IgD-negative memory B cell (primary cell): ENCODE data around the gene CES5A. TPM values are rescaled to one million over a fixed set of nuclear protein-coding genes. Genes with fewer than 3 reads are reported as not detected.
"Not testable (repeated sequence)": the region's sequence is repeated elsewhere in the genome, so short reads cannot be mapped to it uniquely, and the experiment has no call there.

Experiments used
- H3K27ac Mint-ChIP-seq, 3 donors: one replicate each; pipeline ENCODE4 v1.8.0; 2020 to 2022; ENCODE audit warnings: mild to moderate bottlenecking in 3 of 3, mixed read lengths in 3 of 3, moderate library complexity in 1 of 3
- H3K27me3 Mint-ChIP-seq: one replicate; pipeline ENCODE4 v1.8.0; 2021; ENCODE audit warnings: mixed read lengths
- H3K36me3 Mint-ChIP-seq: one replicate; pipeline ENCODE4 v1.8.0; 2020; ENCODE audit warnings: mild to moderate bottlenecking, mixed read lengths
- H3K4me1 Mint-ChIP-seq, 3 donors: one replicate each; pipeline ENCODE4 v1.8.0; 2020 to 2022; ENCODE audit warnings: mixed read lengths in 3 of 3, mild to moderate bottlenecking in 1 of 3
- H3K4me3 Mint-ChIP-seq, 4 donors: one replicate each; pipeline ENCODE4 v1.8.0; 2020 to 2022; ENCODE audit warnings: mild to moderate bottlenecking in 4 of 4, mixed read lengths in 4 of 4, moderate library complexity in 3 of 4
- H3K9me3 Mint-ChIP-seq, 3 donors: one replicate each; pipeline ENCODE4 v1.8.0; 2020 to 2021; ENCODE audit warnings: mixed read lengths in 3 of 3, mild to moderate bottlenecking in 1 of 3
- polyA plus RNA-seq: library from polyadenylated mRNA; unstranded; fragments of 300-500 nt; fragmentation: Illumina TruSeq; gene quantifications from one replicate; pipeline ENCODE4 v1.2.3, GENCODE V29; 2021

The CES5A gene, protein sequence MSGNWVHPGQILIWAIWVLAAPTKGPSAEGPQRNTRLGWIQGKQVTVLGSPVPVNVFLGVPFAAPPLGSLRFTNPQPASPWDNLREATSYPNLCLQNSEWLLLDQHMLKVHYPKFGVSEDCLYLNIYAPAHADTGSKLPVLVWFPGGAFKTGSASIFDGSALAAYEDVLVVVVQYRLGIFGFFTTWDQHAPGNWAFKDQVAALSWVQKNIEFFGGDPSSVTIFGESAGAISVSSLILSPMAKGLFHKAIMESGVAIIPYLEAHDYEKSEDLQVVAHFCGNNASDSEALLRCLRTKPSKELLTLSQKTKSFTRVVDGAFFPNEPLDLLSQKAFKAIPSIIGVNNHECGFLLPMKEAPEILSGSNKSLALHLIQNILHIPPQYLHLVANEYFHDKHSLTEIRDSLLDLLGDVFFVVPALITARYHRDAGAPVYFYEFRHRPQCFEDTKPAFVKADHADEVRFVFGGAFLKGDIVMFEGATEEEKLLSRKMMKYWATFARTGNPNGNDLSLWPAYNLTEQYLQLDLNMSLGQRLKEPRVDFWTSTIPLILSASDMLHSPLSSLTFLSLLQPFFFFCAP
- not detected for polyA plus RNA-seq

DNA sequence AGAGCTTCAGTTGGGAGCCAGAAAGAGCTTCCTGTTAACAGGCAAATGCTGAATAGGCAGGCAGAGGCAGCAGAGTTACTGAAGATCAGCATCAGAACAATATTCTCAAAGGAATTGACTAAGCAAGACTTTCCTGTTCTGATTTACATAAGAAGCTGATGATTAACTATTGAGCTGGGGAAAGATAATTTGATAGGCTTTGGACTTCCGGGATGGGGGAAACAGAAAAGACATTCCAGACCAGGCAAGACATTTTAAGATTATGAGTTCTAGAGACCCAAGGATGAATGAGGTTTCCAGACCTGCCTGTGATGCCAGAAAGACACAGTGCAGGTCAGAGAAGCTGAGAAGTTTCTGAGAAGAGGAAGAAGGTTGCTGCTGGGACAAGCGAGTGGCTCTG is at the start of gene CES5A:
CES5A (minus strand) TSS at position 101 of the 400 bp plus-strand sequence. CDS start 152 bp downstream, outside the sequence.
- H3K36me3 Mint-ChIP-seq = no peaks in the 10 kb centered on the region
- H3K27ac Mint-ChIP-seq = no peak within 1 kb of the TSS
- peaks cover 9% of the 10 kb centered on the region for H3K27me3 Mint-ChIP-seq
- H3K4me3 Mint-ChIP-seq = no peak within 1 kb of the TSS
- peaks cover 0 to 3% (median 0%) of the 10 kb centered on the region in 3 donors for H3K4me1 Mint-ChIP-seq
- peaks cover 0 to 2% (median 0%) of the 10 kb centered on the region in 3 donors for H3K9me3 Mint-ChIP-seq

DNA sequence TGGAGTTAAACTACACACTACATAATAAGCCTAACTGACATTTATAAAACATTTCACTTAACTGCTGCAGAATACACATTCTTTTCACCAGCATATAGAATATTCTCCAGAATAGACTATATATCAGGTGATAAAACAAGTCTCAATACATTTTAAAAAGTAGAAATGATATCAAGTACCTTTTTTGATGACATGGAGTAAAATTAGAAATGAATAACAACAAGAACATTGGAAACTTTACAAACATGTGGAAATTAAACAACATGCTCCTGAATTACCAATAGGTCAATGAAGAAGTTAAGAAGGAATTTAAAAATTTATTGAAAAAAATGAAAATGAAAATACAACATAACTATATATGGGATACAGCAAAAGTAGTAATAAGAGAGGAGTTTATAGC is 47.5 kb upstream of the CES5A start:
- peaks cover 0 to 2% (median 0%) of the 10 kb centered on the region in 3 donors for H3K4me1 Mint-ChIP-seq
- H3K36me3 Mint-ChIP-seq = no peaks in the 10 kb centered on the region
- no peak overlapping the region for H3K27ac Mint-ChIP-seq
- H3K27me3 Mint-ChIP-seq = peaks cover 18% of the 10 kb centered on the region
- H3K9me3 Mint-ChIP-seq = peaks cover 2 to 11% (median 9%) of the 10 kb centered on the region in 3 donors
- no peak overlapping the region for H3K4me3 Mint-ChIP-seq

DNA sequence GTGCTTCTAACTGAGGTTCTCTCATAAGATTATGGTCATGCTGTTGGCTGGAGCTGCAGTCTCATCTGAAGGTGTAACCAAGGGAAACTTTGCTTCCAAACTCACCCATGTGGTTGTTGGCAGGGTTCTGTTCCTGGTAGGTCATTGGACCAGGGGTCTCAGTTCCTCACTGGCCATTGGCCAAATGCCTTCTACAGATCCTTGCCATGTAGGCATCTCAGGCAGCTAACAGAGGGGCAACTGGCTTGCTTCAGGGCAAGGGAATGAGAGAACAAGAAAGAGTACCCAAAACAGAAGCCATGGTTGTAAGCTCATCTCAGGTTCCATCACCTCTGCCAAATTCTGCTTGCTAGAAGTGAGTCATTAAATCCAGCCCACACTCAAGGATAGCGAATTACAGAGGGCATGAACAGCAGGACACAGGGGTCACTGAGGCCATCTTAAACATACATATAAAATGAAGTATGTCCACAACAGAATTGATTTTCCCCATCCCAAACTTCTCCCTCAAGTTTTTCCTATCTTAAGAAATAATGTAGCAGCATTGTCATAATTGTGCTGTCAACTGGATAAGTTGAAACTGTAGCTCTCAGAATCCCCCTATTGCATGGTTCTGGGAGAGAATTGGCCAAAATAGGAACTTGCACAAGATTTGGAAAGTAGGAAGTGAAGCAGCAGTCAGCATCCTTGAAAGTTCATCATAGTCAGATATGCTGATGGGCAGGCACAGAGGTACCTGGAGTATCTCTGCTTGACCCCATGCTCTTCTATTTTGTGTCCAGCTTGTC is 42.4 kb upstream of the CES5A start:
- peaks cover 17% of the 10 kb centered on the region for H3K27me3 Mint-ChIP-seq
- H3K27ac Mint-ChIP-seq = no peak overlapping the region
- peaks cover 2 to 9% (median 9%) of the 10 kb centered on the region in 3 donors for H3K9me3 Mint-ChIP-seq
- H3K4me1 Mint-ChIP-seq = no peaks in the 10 kb centered on the region
- no peak overlapping the region for H3K4me3 Mint-ChIP-seq
- peaks cover 2% of the 10 kb centered on the region for H3K36me3 Mint-ChIP-seq

DNA sequence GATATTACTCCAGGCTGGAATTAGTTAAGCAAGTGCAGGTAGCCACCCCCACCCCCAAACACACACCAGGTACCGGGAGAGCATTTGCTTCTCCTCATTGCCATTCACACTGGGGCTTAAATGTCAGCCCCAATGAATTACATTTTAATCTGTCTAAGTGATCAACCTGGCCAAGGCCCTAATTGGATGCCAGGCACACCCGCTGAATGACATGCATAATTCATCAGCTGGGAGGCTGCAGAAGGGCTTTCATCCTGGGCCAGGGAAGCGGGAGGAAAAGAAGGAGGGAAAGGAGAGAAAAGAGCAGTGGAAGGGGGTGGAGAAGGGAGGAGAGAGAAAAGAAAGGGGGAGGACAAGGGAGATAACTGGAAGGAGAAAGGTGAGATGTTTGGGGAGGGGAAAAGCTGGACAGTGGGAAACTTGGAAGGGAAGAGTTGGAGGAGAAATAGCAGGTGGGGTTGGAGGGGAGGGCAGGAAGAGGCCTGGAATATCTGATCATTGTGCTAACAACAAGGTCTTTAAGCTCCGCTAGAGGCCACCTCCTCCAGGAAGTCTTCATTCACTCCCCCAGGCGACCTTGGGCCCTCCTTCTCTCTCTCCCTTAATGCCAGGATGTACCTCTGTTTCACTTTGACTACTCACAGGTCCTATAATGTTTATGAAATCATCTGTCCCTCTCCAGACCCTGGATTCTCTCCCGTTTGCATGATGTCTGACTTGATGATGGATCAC is 40.1 kb upstream of the CES5A start:
- Mint-ChIP-seq H3K4me1 (no peaks in the 10 kb centered on the region), H3K4me3 (no peak overlapping the region), H3K9me3 (peaks cover 0 to 7% (median 2%) of the 10 kb centered on the region in 3 donors), H3K27me3 (peaks cover 19% of the 10 kb centered on the region), H3K36me3 (peaks cover 2% of the 10 kb centered on the region), H3K27ac (no peak overlapping the region)

DNA sequence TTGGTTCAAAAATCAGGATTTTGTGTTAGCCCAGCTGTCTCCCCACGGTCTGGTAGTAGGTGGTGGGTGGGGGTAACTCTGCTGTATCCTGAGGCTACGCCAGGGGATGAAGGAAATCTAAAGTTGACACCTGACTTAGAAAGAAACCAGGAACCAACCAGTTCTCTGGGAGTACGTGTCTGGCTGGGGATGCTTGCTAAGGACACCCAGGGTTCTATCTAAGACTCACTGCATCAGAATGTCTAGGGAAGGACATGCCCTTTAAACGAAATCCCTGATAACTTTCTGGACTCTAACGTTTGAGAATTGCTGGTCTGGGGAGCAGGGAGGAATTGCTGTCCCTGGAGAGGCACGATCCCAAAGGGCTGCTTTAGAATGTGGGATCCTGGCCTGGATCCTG is 39.2 kb upstream of the CES5A start:
- Mint-ChIP-seq H3K4me1 (no peaks in the 10 kb centered on the region), H3K9me3 (peaks cover 0 to 7% (median 2%) of the 10 kb centered on the region in 3 donors), H3K27me3 (peaks cover 20% of the 10 kb centered on the region), H3K4me3 (no peak overlapping the region), H3K36me3 (peaks cover 2% of the 10 kb centered on the region), H3K27ac (peak overlapping the region in 1 of 3 donors; percentile 5)

DNA sequence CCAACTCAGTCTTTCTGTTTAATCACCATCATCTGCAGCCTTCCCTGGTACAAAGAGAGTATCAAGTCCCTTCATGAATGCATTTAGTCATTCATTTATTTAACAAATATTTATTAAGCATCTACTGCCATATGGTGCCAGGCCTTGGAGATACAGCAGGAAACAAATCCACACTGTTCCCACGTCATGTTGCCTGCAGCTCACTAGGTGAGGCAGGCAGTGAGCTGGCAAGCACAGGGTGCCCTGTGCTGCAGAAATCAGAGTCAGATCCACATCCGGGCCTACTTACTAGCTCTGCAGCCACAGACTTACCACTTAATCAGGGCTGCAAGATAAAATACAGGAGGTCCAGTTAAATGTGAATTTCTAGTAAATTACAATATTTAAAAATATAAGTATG is 38.5 kb upstream of the CES5A start:
- no peak overlapping the region for H3K4me3 Mint-ChIP-seq
- peaks cover 2% of the 10 kb centered on the region for H3K36me3 Mint-ChIP-seq
- H3K4me1 Mint-ChIP-seq = no peaks in the 10 kb centered on the region
- peaks cover 0 to 7% (median 2%) of the 10 kb centered on the region in 3 donors for H3K9me3 Mint-ChIP-seq
- H3K27ac Mint-ChIP-seq = no peak overlapping the region
- H3K27me3 Mint-ChIP-seq = peaks cover 17% of the 10 kb centered on the region

DNA sequence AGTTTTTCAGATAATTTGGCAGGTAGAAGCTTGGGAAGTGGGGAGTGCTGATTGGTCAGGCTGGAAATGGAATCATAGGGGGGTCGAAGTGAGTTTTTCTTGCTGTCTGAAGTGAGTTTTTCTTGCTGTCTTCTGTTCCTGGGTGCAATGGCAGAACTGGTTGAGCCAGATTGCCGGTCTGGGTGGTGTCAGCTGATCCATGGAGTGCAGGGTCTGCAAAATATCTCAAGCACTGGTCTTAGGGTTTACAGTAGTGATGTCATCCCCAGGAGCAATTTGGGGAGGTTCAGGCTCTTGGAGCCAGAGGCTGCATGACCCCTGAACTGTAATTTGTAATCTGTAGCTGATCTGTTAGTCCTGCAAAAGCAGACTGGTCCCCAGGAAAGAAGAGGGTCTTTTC is 37.9 kb upstream of the CES5A start:
- not testable (repeated sequence) for H3K9me3 Mint-ChIP-seq, H3K36me3 Mint-ChIP-seq, H3K4me3 Mint-ChIP-seq, H3K4me1 Mint-ChIP-seq
- H3K27ac Mint-ChIP-seq = peak overlapping the region in 1 of 3 donors; percentile 62
- peaks cover 17% of the 10 kb centered on the region for H3K27me3 Mint-ChIP-seq

DNA sequence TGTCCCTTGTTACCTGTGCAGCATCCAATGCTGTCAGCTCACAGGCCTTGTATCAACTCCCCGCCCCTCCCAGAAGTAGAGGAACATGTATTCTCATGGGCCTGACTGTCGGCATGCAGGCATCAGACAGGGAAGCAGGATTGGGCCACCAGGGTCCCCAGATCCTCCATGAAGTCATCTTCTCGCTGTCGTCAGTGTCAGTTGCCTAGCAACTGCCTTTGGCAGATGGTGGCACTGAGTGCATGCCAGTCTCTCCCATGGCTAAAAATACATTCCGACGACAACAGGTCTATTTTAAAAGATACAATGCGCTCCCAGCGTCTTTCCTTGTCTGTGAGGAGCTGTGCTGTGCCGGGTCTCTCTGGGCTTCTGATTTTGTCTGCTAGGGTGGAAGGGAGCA is 36.8 kb upstream of the CES5A start:
- Mint-ChIP-seq H3K4me1 (no peaks in the 10 kb centered on the region), H3K9me3 (peaks cover 0 to 7% (median 2%) of the 10 kb centered on the region in 3 donors), H3K27ac (no peak overlapping the region), H3K4me3 (no peak overlapping the region), H3K36me3 (peaks cover 2% of the 10 kb centered on the region), H3K27me3 (peaks cover 18% of the 10 kb centered on the region)

DNA sequence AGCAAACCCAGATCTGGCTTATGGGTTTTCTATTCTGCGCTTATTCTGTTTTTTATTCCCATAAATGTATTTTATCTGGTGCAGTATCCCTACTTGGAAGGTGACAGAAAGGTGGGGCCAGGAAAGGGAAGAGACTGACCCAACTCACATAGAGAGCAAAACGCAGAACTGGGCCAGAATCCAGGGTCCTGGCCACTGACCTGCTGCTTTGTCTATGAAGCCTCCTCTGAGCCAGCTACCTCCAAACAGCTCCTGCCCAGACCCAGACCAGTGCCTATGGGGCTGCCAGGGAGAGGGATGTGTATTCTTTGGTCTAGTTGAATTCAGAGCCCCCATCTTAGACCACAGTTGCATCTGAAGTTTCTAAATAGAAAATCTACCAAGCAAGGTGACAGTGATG is 36.4 kb upstream of the CES5A start:
- Mint-ChIP-seq H3K27me3 (peaks cover 19% of the 10 kb centered on the region), H3K9me3 (peaks cover 0 to 7% (median 2%) of the 10 kb centered on the region in 3 donors), H3K27ac (no peak overlapping the region), H3K4me3 (no peak overlapping the region), H3K36me3 (no peaks in the 10 kb centered on the region), H3K4me1 (no peaks in the 10 kb centered on the region)

DNA sequence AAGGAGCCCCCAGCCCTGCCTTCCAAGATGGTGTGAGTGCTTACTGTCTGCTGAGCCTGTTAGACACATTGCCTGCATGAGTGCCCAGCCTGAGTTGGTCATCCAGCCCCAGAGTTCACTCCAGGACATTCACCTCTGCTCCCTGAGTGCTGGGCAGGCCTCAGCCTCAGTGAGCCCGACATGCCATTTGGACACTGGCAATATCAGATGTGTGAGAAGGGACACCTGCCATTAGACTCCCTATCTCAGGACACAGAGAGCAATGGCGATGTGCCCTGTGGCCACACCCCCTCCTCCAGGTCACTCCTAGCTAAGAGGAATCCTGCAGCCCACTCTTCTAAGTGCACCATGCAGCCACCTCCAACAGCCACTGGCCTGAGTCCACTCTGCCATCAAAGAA is 34.7 kb upstream of the CES5A start:
- Mint-ChIP-seq H3K4me3 (no peak overlapping the region), H3K27ac (no peak overlapping the region), H3K4me1 (no peaks in the 10 kb centered on the region), H3K36me3 (no peaks in the 10 kb centered on the region), H3K9me3 (peaks cover 0 to 7% (median 2%) of the 10 kb centered on the region in 3 donors), H3K27me3 (peaks cover 18% of the 10 kb centered on the region)

DNA sequence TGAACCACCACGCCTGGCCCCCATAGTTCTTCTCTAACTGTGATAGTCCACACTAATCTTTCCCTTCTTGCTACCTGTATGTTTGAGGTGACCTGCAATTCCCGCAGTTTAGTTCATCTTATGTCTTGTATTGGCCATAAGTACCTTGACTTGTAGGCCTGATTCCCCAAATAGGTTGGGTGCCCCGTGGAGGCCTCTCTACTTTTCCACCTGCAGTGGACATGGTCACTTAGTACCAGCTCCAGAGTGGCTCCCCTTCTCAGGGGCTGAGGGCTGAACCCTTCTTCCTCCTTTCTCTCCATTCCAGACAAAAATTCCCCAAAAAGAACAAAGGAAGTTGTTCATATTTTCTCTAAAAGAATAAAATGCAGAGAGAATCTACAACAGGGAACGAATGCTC is 33.5 kb upstream of the CES5A start:
- peaks cover 20% of the 10 kb centered on the region for H3K27me3 Mint-ChIP-seq
- H3K4me1 Mint-ChIP-seq = no peaks in the 10 kb centered on the region
- no peak overlapping the region for H3K27ac Mint-ChIP-seq
- no peak overlapping the region for H3K4me3 Mint-ChIP-seq
- H3K36me3 Mint-ChIP-seq = no peaks in the 10 kb centered on the region
- peaks cover 6 to 19% (median 7%) of the 10 kb centered on the region in 3 donors for H3K9me3 Mint-ChIP-seq

DNA sequence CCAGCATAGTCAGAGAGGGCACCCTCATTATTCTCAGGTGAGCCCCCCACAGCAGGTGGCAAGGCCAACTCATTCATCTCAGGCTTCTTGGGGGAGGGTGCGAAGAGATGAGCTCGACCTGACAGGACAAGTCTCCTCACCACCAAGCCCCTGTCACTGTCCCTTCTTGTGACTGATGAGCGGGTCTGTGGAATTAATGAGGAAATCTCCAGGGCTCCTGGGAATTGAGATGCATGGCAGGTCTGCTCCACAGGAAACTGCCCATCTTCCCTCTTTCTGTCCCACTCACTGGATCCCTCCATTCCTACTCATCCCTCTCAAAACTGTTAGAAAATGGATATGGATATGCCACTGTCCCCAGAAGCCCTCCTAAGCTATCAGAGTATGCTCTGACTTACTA is 32.5 kb upstream of the CES5A start:
- Mint-ChIP-seq H3K27me3 (peaks cover 20% of the 10 kb centered on the region), H3K4me3 (no peak overlapping the region), H3K27ac (no peak overlapping the region), H3K9me3 (peaks cover 7 to 25% (median 7%) of the 10 kb centered on the region in 3 donors), H3K4me1 (no peaks in the 10 kb centered on the region), H3K36me3 (peaks cover 2% of the 10 kb centered on the region)

DNA sequence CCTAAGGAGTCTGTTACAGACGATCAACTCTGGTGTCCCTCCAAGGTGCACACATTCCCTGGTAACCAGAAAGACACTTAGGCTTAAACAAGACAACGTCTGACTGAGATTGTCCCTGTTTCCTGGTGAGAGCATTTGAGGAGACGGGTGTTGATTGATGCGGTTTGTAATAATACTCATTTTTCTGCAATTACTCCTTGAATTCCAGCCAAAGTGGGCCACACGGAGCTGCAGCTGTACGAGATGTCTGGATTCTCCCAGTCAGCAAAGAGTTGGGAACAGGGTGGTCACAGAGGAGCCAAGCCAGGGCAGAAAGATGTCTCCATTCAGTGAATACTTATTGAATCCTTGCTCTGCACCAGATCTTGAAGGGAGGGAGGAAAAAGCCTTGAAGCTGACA is 30.9 kb upstream of the CES5A start:
- H3K27ac Mint-ChIP-seq = no peak overlapping the region
- H3K9me3 Mint-ChIP-seq = peaks cover 5 to 23% (median 7%) of the 10 kb centered on the region in 3 donors
- no peaks in the 10 kb centered on the region for H3K4me1 Mint-ChIP-seq
- H3K4me3 Mint-ChIP-seq = no peak overlapping the region
- H3K36me3 Mint-ChIP-seq = peaks cover 2% of the 10 kb centered on the region
- H3K27me3 Mint-ChIP-seq = peaks cover 12% of the 10 kb centered on the region

DNA sequence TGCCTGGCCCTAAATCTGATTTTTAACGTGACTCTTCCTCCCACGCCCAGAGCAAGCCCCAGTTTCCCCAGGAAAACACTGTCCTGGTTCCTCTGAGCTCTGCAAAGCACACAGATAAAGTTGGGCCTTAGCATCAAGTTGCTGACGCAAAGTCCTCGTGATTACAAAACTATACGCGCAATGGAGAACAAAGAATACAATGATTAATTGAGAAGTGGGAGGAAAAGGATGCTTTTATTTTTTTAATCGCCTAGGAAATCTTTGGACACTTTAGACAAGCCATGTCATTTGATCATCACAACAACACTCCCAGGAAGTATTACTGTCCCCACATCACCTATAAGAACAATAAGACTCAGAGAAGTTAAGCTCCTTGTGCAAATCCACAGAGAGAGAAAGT is 30.5 kb upstream of the CES5A start:
- Mint-ChIP-seq H3K9me3 (peaks cover 5 to 18% (median 7%) of the 10 kb centered on the region in 3 donors), H3K4me1 (no peaks in the 10 kb centered on the region), H3K36me3 (peaks cover 2% of the 10 kb centered on the region), H3K27ac (no peak overlapping the region), H3K27me3 (peaks cover 9% of the 10 kb centered on the region), H3K4me3 (no peak overlapping the region)
